HG02973 (cell line): ENCODE results near the gene FMO1.
"Not testable (repeated sequence)": the region's sequence is repeated elsewhere in the genome, so short reads cannot be mapped to it uniquely, and the experiment has no call there.

ENCODE experiments used
- ATAC-seq: cut with Tn5 transposase; IDR thresholded peaks from one replicate; pipeline ENCODE4 v1.9.1; 2021; ENCODE audit warnings: moderate library complexity; ENCODE audit not compliant: unreplicated experiment

FMO1 gene

DNA sequence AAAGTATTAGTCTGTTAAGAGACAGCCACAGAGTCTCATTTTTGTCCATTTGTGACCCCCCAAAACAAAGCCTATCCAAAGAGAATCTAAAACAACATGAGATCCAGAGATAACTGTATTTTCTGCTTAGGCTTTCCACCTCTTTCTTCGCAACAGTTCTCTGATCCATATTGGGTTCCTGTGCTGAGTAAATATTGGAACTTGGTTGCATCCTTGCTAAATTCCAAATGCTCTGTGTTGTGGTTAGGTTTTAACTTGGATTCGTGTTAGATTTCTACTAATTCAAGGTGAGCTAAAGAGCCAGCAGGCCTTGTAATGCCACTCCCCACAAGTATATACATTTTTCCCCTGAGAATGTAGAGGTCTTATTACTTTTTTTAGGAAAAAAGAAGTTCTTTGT, 29.2 kb downstream of the FMO1 start:
- no peak for ATAC-seq

DNA sequence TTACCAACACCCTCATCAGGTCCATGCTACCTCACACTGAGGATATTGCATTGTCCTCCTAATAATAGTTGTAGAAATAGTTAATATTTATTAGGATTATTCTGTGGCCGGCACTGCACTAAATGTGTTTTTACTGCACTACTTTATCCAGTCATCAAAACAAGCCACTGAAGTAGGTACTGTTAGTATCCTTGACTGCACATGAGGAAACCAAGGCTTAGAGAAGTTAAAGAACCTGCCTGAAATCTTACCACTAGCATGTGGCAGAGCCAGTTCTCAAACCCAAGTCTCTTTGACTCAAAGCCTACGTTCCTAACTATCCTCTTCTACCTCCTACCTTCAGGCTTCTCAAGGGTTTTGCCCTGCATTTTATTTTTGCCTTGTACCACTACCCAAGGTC, 30.9 kb downstream of the FMO1 start:
- ATAC-seq, result no peak

DNA sequence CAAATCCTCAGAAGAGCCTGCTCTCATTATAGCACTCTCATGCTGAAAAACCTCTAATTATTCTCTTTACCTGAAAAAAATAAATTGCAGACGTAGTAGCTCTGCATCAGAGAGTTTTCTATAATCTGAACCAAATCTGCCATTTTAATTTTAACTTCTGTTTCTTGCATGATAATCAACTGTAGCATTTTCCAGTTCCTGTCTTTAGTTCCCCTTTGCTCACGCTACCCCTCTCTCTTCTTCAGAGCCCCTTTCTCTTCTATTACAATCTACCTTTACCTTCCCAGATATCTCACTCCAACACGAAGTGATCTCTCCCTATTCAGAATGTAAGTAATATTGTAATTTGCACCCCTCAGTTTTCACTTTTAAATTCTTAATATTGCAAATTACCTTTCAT, 31.4 kb downstream of the FMO1 start:
- ATAC-seq, result no peak

DNA sequence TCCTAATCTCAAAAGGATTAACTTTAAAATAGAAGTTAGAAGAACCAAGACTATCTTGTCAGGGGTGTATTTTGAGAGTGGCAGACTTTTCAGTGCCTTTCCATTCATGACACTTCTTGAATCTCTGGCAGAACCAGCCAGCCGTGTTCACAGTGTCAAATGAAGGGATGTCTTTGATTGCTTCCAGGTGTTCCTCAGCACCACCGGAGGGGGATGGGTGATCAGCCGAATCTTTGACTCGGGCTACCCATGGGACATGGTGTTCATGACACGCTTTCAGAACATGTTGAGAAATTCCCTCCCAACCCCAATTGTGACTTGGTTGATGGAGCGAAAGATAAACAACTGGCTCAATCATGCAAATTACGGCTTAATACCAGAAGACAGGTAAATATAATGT, 32.3 kb downstream of the FMO1 start:
- no peak for ATAC-seq

DNA sequence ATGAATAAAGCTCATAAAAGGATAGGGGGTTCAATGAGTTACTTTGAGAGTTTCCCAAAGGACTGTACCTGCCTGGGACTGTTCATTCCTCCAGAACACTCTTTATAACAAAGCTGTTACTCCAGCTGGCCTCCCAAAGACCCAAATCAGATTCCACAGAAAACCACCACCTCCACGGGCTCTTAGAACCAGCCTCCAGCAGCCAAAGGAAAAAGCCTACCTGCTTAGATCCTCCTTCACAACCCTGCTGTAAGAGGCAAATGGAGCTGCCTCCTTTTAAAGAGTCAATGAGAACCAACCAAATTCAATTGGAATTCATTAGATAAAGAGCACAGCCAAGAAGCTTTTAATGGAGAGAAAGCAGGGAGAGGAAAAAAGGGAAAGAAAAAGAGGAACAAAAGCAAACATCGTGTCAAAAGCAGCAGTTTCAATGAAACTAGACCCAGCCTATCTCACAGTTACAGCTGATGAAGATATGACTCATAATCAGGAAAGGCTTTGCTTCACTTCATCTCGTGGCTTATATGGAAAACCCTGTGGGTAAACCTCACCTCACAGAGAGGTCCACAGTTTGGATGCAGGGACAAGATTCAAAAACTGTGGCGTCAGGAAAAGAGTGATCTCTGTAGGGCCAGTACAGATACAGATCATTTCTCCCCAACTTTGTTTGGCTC, 37.9 kb downstream of the FMO1 start:
- no peak for ATAC-seq

DNA sequence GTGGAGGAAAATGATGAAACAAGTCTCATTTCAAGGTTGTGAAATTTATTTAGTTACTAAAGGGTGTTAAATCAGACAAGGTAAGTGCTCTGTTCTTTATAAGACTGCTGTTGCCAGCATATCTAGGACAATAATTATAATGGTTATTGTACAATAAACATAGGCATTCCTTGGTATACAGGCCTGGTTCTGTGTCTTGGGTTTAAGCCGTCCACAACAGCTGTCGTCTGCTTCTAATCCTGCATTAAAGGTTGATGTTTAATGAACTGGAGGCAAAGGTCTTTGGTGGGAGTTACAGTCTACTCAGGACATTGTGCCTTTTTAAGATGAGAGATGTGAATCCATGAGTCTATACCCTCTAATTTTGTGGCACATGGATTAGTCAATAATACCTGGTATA, 42.3 kb downstream of the FMO1 start:
- no peak for ATAC-seq

DNA sequence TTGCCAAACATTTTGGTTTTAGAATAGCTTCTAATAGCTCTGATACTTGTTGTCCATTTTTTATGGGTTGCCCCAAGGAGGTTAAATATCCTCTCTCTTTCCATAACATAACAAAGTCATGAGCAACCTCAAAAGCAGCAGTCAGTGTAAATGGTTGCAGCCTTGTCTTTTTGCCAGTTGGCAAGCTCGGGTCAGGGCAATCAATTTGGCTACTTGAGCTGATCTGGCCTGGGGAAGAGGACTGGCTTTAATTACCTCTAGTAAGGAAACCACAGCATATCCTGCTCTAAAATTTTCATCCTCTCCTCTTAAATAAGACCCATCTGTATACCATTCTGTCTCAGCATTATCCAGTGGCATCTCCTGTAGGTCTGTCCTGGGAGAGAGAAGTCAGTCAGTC, 44.5 kb downstream of the FMO1 start:
- no peak for ATAC-seq

DNA sequence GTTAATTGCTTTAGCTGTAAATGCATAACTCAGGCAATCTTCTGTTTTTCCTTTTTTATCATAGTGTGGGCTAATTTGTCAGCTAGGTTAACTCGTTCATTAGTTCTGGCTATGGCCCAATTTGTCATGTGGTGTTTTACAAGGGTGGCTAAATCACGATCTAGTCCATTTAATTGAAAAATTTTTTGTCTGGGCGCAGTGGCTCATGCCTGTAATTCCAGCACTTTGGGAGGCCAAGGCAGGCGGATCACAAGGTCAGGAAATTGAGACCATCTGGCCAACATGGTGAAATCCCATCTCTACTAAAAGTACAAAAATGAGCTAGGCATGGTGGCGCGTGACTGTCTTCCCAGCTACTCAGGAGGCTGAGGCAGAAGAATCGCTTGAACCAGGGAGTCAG, 47.1 kb downstream of the FMO1 start:
- not testable (repeated sequence) for ATAC-seq

DNA sequence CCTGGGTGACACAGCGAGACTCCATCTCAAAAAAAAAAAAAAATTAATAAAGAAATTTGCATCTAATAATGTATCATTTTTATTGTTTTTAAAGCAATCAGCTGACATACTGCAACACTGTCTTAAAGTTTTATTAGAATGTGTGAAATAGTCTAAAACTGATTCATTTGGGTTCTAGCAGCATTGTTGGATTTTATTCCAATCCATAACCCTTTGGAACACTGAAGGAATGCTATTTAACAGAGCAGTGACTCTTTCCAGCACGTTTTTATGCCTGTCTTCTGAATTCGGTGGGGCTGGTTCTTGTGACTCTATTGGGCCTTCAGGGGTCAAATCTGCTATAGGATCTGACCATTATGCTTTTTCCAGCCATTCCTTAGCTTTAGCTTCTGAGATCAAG, 47.5 kb downstream of the FMO1 start:
- ATAC-seq, result no peak

DNA sequence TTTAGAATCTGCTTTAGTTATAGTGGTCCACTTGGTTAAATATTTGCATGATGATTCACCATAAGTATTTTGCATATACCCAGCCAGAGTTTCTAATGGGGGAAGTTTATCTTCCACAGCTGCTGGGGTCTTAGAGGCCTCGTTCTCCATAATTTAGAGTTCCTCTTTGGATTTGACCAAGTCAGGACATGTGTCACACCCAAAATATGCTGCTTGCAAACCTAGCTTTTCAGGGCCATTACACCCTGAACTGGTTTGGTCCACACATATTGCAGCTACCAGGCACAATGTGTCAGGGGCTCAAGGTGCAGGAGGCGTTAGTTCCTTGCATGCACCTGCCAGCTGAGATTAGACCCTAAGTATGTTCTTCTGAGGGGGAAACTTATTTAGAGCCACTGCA, 48.6 kb downstream of the FMO1 start:
- no peak for ATAC-seq

DNA sequence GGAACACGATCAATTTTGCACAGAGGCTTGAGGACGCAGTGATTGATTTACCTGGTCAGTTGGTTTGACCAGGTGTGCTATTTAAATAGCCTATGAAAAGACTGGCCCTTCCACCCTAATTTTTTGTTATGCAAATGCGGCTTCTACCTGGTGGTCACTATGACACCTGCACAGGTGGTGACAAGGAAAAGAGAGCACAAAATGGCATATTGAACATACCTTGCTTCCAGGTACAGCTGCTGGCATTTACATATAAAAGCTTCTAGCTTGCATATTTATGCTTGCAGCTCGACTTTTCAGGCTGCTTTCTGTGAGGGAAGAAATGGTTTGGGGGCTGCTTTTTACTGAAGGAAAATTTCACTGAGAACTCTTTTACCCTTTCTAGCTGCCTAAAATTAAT, 50.4 kb downstream of the FMO1 start:
- ATAC-seq, result no peak

DNA sequence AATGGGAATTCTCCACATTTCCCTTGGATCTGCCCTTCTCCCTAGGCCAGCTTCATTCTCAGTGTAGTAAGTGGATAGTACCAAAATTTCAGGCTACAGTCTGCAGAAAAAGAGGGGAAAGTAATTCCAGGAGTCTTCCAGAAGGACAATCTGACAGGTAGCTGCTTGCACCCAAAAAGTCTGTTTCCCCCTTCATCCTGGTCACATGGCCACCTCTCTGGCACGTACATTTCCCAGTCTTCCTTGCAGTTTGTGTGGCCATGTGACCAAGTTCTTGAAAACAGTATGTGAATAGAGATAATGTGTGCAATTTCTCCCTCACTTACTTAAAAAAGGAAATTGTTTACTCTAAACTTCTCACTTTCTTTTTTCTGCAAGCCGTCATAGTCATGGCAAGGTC, 51.0 kb downstream of the FMO1 start:
- ATAC-seq, result no peak

DNA sequence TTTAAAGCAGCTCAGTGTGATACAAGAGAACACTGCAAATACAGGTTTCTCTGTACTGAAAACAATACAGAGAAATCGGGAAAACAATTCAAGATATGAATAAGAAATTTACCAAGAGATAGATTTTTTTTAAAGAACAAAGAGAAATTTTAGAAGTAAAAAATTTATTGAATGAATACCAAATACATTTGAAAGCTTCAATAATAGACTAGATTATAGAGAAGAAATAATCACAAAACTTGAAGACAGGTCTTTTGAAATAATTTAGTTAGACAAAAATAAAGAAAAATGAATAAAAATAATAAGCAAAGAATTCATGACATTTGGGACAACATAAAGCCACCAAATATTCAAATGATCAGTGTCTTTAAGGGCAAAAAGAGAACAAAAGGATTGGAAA, 52.1 kb downstream of the FMO1 start:
- ATAC-seq, result no peak

DNA sequence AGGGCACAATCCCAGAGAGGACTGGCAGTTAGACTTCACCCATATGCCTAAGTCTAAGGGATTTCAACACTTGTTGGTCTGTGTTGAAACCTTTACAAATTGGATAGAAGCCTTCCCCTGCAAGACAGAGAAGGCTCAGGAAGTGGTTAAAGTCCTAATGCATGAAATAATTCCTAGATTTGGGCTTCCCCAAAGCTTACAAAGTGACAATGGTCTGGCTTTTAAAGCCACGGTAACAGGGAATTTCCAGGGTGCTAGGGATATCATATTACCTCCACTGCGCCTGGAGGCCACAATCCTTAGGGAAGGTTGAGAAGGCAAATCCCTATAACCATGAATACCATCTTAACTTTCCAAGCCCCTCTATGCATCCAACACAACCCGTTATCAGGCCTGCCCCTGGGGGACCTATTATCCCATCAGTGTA, 62.4 kb downstream of the FMO1 start:
- ATAC-seq, result no peak

DNA sequence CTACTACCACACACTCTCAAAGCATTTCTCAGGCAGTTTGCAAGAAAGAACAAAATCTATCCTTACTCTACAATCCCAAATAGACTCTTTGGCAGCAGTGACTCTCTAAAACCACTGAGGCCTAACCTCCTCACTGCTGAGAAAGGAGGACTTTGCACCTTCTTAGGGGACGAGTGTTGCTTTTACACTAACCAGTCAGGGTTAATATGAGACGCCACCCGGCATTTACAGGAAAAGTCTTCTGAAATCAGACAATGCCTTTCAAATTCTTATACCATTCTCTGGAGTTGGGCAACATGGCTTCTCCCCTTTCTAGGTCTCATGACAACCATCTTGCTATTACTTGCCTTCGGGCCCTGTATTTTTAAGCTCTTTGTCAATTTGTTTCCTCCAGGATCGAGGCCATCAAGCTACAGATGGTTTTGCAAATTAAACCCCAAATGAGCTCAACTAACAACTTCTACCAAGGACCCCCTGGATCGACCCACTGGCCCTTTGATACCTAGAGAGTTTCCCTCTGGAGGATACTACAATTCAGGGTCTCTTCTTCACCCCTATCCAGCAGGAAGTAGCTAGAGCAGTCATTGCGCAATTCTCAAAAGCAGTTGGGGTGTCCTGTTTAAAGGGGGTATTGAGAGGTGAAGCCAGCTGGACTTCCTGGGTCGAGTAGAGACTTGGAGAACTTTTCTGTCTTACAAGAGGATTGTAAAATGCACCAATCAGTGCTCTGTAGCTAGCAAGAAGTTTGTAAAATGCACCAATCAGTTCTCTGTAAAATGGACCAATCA, 63.7 kb downstream of the FMO1 start:
- ATAC-seq, result no peak

DNA sequence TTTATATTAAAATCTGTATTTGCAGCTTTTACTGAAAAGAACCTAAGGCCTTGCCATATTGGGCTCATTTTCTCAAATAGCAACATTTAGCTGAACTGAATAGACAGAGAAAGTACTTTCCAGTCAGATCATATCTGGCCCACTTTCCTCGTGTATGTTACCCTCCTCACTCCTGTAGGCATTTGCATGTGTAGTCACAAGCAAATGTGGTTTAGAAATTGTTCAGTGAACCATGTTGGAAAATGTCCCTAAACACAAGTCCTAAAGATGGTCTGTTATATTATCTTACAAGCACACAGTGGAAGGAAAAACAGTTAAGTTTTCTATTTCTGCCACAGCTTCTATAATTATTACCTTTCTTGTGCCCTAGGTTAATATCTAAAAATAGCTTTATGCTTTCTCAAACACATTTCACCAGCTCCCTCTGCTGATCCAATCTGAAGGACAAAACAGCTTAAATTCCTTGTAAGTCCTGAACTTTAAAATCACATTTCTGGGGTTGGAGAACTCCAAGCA, 65.1 kb downstream of the FMO1 start:
- ATAC-seq, result peak; percentile 51

DNA sequence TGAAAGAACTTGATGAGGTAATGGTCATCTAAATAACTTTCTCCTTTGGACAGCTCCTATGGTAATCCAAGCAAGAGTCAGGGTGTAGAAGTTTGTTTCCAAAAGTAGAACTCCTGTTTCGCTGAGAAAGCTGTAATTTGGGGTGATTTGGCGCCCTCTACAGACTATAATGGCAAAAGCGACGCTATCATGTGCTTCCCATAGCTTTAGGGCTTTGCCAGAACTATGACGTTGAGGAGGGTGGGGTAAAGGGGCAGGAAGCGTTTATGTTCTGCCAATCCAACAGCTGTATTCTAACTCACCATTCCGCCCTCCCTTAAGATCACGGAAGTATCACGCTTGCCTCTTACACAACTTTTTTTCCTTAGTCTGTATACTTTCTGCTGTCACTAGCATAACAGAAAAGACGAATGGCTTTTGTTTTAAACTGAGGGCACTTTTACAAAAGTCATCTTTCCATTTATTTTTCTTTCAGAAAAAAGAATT, 65.6 kb downstream of the FMO1 start, which contains the start of gene FMO4:
Gene FMO4, plus strand, starts transcription at position 349 of the 486 bp plus-strand sequence. CDS start 5,643 bp downstream, outside the sequence.
- ATAC-seq, result peak; percentile 100

DNA sequence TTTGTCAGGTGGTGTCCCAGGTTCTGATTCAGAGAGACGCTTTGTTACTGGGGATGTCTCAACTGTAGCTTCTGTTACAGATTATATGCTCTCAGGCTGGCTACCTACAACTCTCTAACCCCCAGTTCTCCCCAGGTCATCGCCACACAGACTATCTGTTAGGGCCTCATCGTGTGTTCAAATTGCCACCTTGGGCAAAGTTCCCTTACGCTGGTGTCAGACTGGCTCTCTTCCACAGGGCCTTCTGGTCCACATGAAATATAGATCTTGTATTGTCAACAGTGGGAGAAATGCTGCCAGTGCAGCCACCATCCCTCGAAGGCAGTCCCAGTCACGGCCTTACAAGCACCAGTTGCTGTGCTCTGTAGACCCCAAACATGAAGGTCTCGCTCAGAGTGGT, 81.0 kb downstream of the FMO1 start:
- ATAC-seq, result no peak

DNA sequence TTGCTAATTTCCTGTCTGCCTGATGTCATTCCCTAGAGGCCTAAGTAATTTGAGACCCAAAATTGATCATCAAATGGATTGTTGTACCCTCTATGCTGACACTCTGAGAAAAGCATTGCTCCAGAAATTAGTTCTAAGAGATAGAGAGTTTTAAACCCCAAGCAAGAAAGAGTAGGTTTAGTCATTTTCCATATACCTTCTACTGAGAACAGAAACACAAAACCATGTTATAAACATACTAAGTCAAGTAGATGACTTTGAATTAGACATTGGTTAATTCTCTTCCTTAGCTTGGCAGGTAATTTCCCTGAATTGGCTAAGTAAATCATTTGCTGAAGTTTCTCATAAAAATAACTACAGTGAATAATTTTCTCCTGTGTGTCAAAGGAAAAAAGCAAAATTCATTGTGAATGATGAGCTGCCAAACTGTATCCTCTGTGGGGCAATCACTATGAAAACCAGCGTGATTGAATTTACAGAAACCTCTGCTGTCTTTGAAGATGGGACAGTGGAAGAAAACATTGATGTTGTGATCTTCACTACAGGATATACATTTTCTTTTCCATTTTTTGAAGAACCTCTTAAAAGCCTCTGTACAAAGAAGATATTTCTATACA, 85.8 kb downstream of the FMO1 start:
- ATAC-seq, result no peak
